ENCODE results near the gene TENM3.

DNA sequence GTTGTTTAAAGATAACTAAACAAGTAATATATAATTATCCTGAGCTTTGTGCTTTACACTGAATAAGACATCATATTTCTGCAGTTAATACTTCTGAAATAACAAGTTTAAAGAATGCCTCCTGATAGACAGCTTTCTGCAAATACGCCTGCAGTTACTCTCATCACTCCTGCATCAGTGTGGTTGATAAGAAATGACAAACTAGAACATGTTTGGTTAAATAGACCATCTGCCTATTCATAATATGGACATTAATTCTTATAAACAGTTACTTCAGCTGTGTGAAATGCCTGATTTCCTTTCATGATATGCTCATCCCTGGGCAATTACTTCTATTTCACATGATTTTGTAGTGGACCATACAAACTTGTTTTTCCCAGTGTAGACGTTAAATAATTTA, 7.0 kb upstream of the TENM3 start:
- TF ChIP-seq, protein P1, sequence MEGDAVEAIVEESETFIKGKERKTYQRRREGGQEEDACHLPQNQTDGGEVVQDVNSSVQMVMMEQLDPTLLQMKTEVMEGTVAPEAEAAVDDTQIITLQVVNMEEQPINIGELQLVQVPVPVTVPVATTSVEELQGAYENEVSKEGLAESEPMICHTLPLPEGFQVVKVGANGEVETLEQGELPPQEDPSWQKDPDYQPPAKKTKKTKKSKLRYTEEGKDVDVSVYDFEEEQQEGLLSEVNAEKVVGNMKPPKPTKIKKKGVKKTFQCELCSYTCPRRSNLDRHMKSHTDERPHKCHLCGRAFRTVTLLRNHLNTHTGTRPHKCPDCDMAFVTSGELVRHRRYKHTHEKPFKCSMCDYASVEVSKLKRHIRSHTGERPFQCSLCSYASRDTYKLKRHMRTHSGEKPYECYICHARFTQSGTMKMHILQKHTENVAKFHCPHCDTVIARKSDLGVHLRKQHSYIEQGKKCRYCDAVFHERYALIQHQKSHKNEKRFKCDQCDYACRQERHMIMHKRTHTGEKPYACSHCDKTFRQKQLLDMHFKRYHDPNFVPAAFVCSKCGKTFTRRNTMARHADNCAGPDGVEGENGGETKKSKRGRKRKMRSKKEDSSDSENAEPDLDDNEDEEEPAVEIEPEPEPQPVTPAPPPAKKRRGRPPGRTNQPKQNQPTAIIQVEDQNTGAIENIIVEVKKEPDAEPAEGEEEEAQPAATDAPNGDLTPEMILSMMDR (IDR thresholded peaks at IDR 0.05; ENCODE audit: extremely low read depth in 1 of 2, insufficient read depth in 1 of 2, low read depth in 1 of 2, low read length in 2 of 2), result no peak
- TF ChIP-seq EZH2 (IDR thresholded peaks at IDR 0.05; ENCODE audit: borderline replicate concordance, low read depth, low read length, severe bottlenecking), result no peak
